ENCODE measurements around the gene DCDC1.

Gene DCDC1

GRCh38 chr11:30917266-30917665 is 452.3 kb downstream of the DCDC1 start:
- H3K27ac ChIP-seq, result no peak overlapping the region
- TF ChIP-seq ZFX (IDR thresholded peaks at IDR 0.05) (no peak), CTCF (conservative IDR thresholded peaks at IDR 0.05) (no peak)

- TF ChIP-seq ZFX (IDR thresholded peaks at IDR 0.05), result no peak
- no peak for TF ChIP-seq CTCF (conservative IDR thresholded peaks at IDR 0.05)
- no peak overlapping the region for H3K27ac ChIP-seq
Observed at GRCh38 chr11:30916764-30917163, 452.8 kb downstream of the DCDC1 start.

- no peak overlapping the region for H3K27ac ChIP-seq
- TF ChIP-seq CTCF (conservative IDR thresholded peaks at IDR 0.05), result peak; percentile 80
- no peak for TF ChIP-seq ZFX (IDR thresholded peaks at IDR 0.05)
Observed at GRCh38 chr11:30914143-30914762, 455.3 kb downstream of the DCDC1 start.

GRCh38 chr11:30911247-30911646 is 458.3 kb downstream of the DCDC1 start:
- no peak overlapping the region for H3K27ac ChIP-seq
- TF ChIP-seq ZFX (IDR thresholded peaks at IDR 0.05) (no peak), CTCF (conservative IDR thresholded peaks at IDR 0.05) (no peak)

- H3K27ac ChIP-seq, result no peak overlapping the region
- TF ChIP-seq ZFX (IDR thresholded peaks at IDR 0.05) (no peak), CTCF (conservative IDR thresholded peaks at IDR 0.05) (no peak)
Observed at GRCh38 chr11:30908857-30909256, 460.7 kb downstream of the DCDC1 start.

- TF ChIP-seq CTCF (conservative IDR thresholded peaks at IDR 0.05), result no peak
- no peak for TF ChIP-seq ZFX (IDR thresholded peaks at IDR 0.05)
Observed at GRCh38 chr11:30908272-30908671, 461.3 kb downstream of the DCDC1 start.

GRCh38 chr11:30902929-30903328 is 466.6 kb downstream of the DCDC1 start:
- no peak for TF ChIP-seq CTCF (conservative IDR thresholded peaks at IDR 0.05)
- TF ChIP-seq ZFX (IDR thresholded peaks at IDR 0.05), result no peak
- no peak overlapping the region for H3K27ac ChIP-seq

More at GRCh38 chr11:30908272-30908671, 461.3 kb downstream of the DCDC1 start:
- no peak overlapping the region for H3K27ac ChIP-seq

Data from C4-2B (cell line).